Kidney epithelial cell (primary cell): ENCODE measurements around the gene KLK6. TPM values are rescaled to one million over a fixed set of nuclear protein-coding genes. Genes with fewer than 3 reads are reported as not detected.
A peak's percentile ranks its signal among the peaks of the same experiment; 100 is the strongest.

Experiments
- DNase-seq: peaks from one replicate; pipeline ENCODE4 v3.0.0-alpha.2; 2010; ENCODE audit warnings: low read depth
- H3K27me3 ChIP-seq: 2 replicates; pipeline ENCODE4 v1.6.0; 2011; ENCODE audit warnings: low read length; ENCODE audit not compliant: control insufficient read depth, insufficient read depth
- H3K36me3 ChIP-seq: 2 replicates; pipeline ENCODE4 v1.5.1; 2011; ENCODE audit warnings: low read length; ENCODE audit not compliant: control insufficient read depth, insufficient read depth
- H3K4me3 ChIP-seq: 2 replicates; pipeline ENCODE4 v1.5.1; 2011; ENCODE audit warnings: low read depth, mild to moderate bottlenecking, control low read depth, low read length
- CTCF ChIP-seq: IDR thresholded peaks from 2 replicates; pipeline ENCODE4 v1.5.1; 2011; ENCODE audit warnings: mild to moderate bottlenecking, moderate library complexity, low read length, control low read depth, inconsistent platforms; ENCODE audit not compliant: insufficient read depth, poor library complexity, severe bottlenecking
- total RNA-seq: library from RNA; depleted of rRNA; stranded (reverse); fragments of >200 nt; gene quantifications from 2 replicates; pipeline ENCODE4 v1.2.3, GENCODE V29; 2015

The KLK6 gene
- total RNA-seq, 1 donor from 2014 or later: 33.5 TPM

- Histone ChIP-seq H3K36me3 (no peaks in the 10 kb centered on the region), H3K27me3 (no peaks in the 10 kb centered on the region), H3K4me3 (no peak overlapping the region)
- no peak for TF ChIP-seq CTCF
- no peak for DNase-seq
These were observed 29.8 kb downstream of the KLK6 start for GRCh38 chr19:50939596-50939995.

GRCh38 chr19:50933640-50934039 lies 35.8 kb downstream of the KLK6 start:
- no peak for DNase-seq
- TF ChIP-seq CTCF: no peak

GRCh38 chr19:50932690-50933083 lies 36.7 kb downstream of the KLK6 start:
- no peaks in the 10 kb centered on the region for H3K27me3 ChIP-seq
- no peak overlapping the region for H3K4me3 ChIP-seq
- H3K36me3 ChIP-seq: no peaks in the 10 kb centered on the region
- DNase-seq: no peak
- no peak for TF ChIP-seq CTCF

More at GRCh38 chr19:50933640-50934039, 35.8 kb downstream of the KLK6 start:
- H3K27me3 ChIP-seq: no peaks in the 10 kb centered on the region
- H3K4me3 ChIP-seq: no peak overlapping the region
- no peaks in the 10 kb centered on the region for H3K36me3 ChIP-seq

GRCh38 chr19:50932018-50932689 lies 37.2 kb downstream of the KLK6 start:
- TF ChIP-seq CTCF: no peak
- H3K4me3 ChIP-seq: no peak overlapping the region
- H3K36me3 ChIP-seq: no peaks in the 10 kb centered on the region
- H3K27me3 ChIP-seq: no peaks in the 10 kb centered on the region
- peak; percentile 50 for DNase-seq

GRCh38 chr19:50931023-50931422 lies 38.4 kb downstream of the KLK6 start:
- H3K36me3 ChIP-seq: no peaks in the 10 kb centered on the region
- no peak for DNase-seq
- no peaks in the 10 kb centered on the region for H3K27me3 ChIP-seq
- H3K4me3 ChIP-seq: no peak overlapping the region
- TF ChIP-seq CTCF: no peak

- TF ChIP-seq CTCF: no peak
- H3K36me3 ChIP-seq: no peaks in the 10 kb centered on the region
- DNase-seq: no peak
- H3K27me3 ChIP-seq: no peaks in the 10 kb centered on the region
- H3K4me3 ChIP-seq: no peak overlapping the region
These were observed 40.6 kb downstream of the KLK6 start for GRCh38 chr19:50928831-50929230.
